GM21723 (cell line): ENCODE results near the gene PIP4K2A.

Source experiments
- ATAC-seq: cut with Tn5 transposase; IDR thresholded peaks from one replicate; pipeline ENCODE4 v1.9.1; 2021; ENCODE audit warnings: mild to moderate bottlenecking, moderate library complexity; ENCODE audit not compliant: unreplicated experiment

Gene PIP4K2A

DNA sequence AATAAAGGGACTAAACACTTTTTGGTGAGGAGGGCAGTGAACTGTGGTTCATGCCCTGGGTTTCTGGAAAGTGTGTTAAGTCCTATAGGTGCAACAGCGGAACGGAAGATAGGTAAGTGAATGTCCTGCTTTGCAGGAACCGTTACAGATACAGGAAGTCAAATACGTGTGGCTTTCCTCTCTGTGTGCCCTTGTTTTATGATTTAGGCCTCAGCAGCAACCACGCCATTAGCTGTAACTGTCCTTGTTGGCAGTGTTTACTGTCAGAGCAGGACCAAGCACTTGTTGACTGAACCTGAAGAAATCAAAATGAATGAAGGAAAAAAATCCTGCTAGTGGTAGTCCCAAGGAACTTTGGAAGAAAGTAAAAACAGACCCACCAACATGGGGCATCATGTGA, 150.3 kb downstream of the PIP4K2A start:
- ATAC-seq: no peak

DNA sequence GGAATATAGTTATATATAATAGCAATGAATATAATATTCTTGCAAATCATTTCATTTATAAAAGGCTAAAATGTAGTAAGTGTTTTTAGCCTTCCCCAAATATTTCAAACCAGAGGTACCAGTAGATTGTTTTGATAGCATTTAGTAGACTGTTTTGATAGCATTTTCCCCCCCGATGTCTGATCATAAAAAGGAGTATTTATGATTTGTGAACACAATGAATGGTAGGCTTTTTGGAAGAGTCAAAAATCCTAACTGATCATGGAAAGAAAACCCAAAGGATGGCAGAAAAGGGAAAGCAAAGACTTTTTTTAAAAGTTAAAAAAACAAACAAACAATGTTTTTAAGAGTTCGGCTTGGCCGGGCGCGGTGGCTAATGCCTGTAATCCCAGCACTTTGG, 152.5 kb downstream of the PIP4K2A start:
- no peak for ATAC-seq

DNA sequence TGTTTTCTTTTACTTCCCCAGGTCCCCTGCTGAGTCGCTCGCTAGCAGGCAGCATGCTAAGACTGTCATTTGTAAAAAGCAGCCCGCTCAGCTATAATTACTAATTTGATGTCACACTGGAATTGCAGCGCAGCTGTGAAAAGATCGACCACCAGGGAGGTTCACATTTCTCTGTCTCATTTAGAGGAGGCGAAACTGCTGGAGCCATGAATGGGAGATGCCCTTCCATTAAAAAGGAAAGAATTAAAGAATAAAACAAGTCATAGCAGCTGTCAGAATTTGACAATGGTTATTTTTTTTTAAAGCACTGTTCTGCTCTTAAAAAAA, 153.5 kb downstream of the PIP4K2A start:
- ATAC-seq: no peak

GRCh38 chr10:22560096-22560912, 154.1 kb downstream of the PIP4K2A start:
- no peak for ATAC-seq

DNA sequence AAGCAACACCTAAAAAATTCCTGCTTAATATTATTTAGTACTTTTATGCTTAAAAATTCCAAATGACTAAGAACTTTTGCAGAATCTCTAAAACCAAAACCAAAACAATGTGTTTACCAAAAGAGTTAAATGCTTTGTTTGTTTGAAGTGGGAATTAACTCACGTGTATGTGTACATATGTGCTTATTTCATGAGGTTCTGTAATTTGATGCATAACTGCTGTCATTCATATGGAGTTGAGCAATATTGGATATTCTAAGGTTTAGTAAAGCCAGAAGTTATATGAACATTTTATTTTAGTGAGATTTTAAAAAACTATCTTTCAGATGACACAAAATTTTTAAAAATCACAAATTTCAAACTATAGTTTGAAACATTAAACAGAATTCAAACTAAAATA, 157.1 kb downstream of the PIP4K2A start:
- no peak for ATAC-seq

DNA sequence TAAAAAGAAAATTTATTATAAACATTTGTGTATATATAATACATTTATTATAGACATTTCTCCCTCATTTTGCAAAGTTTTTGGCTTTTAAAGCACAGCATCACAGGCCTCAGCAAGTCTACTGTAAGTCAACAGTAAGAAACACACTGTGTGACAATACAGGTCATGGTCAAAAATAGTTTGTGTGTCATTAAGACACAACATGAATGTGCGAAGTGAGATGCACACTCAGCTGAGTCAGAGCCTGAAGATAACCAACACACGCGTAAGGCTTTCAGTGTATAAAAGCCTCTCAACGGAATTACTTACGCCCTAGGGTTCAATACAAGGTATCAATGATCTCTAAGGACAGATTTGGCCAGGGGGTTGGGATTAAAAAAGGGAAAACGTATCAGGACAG, 157.6 kb downstream of the PIP4K2A start:
- ATAC-seq: no peak

GRCh38 chr10:22554461-22555182, 159.8 kb downstream of the PIP4K2A start:
- no peak for ATAC-seq

GRCh38 chr10:22553452-22553995, 160.9 kb downstream of the PIP4K2A start:
- no peak for ATAC-seq

GRCh38 chr10:22552888-22553378, 161.4 kb downstream of the PIP4K2A start:
- no peak for ATAC-seq

- no peak for ATAC-seq
Observed at GRCh38 chr10:22551681-22552365, 162.6 kb downstream of the PIP4K2A start.

DNA sequence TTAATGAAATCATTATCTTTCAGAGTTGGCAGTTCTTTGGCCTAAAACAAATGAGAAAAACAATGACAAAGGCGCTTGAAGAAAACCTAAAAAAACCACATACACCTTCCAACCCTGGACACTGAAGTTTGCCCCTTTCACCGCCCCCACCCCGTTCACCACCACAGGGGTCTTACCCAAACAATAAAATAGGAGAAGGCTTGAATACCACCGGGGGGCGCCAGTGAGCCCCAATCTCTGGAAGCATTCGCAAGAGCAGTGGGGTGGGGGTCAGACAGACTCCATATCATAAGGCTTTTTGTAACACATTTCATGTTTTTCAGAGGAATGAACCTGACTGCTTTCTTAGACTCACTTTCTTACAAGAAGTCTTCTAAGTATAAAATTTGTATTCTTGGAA, 163.6 kb downstream of the PIP4K2A start:
- ATAC-seq: no peak

DNA sequence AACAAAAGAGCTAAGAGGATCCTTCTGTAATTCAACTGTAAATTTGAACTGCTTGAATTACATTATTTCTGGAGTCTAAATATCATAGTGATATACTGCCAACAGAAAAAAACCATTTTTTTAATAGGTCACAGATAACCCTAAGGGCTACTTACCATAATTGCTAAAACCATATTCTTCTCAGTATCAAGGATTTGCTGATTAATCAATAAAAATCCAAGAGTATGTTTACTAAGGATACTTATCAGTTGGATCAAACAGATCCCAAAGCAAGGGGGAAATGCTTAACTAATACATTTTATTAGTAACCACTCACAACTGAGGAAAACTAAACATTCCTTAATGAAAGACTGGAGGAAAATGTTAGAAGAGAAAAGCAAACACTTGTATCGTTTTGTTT, 166.0 kb downstream of the PIP4K2A start:
- ATAC-seq: no peak

DNA sequence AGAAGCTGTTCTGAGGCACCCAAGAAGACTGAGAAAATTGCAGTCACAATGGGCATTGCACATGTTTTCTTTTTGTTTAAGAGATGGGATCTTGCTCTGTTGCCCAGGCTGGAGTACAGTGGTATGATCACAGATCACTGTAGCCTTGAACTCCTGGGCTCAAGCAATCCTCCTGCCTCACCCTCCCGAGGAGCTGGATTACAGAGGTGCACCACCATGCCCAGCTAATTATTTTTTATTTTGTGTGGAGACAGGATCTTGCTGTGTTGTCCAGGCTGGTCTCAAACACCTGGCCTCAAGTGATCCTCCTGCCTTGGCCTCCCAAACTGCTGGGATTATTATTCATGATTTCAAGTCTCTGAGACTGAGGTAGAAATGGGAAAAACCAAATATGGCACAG, 168.7 kb downstream of the PIP4K2A start:
- no peak for ATAC-seq

DNA sequence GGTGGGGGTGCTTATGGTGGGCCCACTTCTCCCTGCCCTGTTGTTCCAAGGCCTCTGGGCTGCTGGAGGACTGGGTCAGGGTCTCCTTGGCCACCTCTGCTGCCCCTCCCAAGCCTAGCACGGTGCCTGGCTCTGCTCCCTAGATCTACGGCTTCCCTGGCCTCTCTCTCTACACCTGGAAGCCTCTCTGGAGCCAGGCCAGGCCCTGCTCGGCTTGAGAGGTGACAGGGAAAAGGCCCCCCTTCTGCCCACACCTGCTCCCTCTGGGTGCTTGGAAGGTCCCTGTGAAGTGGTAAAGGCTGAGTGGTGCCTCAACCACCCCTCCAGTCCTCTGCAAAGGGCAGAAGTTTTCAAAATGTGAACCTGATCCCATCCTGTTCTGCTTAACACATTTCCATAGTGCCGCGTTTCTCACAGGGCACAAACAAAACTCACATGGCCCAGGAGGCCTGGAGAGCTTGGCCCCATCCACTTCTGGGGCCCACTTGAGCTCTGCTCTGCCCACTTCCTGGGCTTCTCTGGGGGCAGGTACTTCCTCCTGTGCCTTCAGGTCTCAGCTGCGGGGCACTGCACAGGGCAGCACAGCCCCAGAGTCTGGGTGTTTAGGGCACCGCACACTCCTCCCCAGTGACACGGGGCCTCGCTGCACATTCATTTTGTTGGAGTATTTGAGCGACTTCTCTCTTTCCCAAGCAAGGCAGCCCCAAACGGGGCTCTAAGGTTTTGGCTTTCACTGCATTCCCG, 169.9 kb downstream of the PIP4K2A start:
- ATAC-seq: no peak

DNA sequence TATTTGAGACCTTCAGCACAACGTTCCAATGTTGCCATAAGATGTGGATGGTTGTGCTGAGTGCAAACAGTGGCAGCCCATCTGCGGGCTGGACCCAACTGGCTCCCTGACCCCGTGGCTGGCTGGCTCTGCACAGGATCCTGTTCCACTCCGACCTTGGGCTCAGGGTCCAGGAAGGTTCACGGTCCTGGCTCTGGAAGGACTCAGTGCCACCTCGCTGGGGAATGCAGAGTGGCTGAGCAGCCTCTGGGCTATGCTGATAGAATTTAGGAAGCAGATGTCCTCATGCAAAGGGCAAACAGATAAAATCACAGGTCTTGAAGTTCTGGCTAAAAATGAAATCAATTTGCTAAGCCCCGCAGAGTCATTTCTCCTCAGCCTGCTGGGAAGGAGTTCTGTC, 171.6 kb downstream of the PIP4K2A start:
- no peak for ATAC-seq

DNA sequence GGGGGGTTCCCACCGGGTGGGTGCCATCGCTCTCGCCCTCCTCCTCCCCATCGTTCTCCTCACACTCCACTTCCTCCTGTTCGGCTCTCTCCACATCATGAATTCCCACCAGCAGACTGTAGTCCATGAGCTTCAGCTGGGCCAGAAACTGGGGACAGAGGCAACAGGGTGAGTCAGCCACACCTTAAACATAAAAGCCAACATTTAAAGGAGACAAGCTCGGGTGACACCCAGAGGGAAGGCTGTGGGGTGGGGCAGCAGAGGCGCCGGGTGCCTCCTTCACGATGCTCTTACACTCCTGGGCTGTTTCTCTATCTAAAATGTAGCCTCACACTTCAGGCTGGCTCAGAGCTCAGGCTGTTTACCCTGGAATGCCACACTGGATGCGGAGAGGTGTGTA, 172.5 kb downstream of the PIP4K2A start:
- no peak for ATAC-seq

- no peak for ATAC-seq
Observed at GRCh38 chr10:22539579-22540298, 174.6 kb downstream of the PIP4K2A start.

DNA sequence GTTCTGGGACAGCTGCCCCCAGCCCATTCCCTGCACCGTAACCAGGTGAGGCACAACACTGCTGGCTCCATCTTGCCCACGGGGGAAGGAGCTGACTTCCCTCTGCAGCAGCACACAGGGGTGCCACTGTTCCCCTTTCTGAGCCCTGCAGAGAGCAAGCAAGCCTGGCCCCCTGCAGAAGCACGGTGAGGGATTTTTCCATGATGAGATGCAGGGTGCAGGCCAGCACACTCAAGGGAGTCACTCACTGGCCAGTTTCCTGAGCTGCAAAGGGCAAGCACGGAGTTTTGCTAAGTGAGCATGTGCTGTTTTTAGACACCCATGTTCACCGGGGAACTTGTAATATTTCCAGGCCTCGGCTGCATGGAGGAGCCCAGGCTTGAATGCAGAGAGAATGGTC, 176.6 kb downstream of the PIP4K2A start:
- ATAC-seq: no peak

- no peak for ATAC-seq
Observed at GRCh38 chr10:22536620-22537019, 177.8 kb downstream of the PIP4K2A start.
